ENCODE measurements around the gene CDH4.

GRCh38 chr20:61295249-61295648 lies 43.2 kb downstream of the CDH4 start:
- TF ChIP-seq, protein P1, sequence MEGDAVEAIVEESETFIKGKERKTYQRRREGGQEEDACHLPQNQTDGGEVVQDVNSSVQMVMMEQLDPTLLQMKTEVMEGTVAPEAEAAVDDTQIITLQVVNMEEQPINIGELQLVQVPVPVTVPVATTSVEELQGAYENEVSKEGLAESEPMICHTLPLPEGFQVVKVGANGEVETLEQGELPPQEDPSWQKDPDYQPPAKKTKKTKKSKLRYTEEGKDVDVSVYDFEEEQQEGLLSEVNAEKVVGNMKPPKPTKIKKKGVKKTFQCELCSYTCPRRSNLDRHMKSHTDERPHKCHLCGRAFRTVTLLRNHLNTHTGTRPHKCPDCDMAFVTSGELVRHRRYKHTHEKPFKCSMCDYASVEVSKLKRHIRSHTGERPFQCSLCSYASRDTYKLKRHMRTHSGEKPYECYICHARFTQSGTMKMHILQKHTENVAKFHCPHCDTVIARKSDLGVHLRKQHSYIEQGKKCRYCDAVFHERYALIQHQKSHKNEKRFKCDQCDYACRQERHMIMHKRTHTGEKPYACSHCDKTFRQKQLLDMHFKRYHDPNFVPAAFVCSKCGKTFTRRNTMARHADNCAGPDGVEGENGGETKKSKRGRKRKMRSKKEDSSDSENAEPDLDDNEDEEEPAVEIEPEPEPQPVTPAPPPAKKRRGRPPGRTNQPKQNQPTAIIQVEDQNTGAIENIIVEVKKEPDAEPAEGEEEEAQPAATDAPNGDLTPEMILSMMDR (tag by site-specific recombination; IDR thresholded peaks at IDR 0.05), result no peak
- TF ChIP-seq KLF17 (tag by site-specific recombination; IDR thresholded peaks at IDR 0.05) (no peak), YY1 (tag by site-specific recombination; IDR thresholded peaks at IDR 0.05) (no peak), ZNF473 (tag by site-specific recombination; IDR thresholded peaks at IDR 0.05) (no peak), KLF10 (tag by site-specific recombination; IDR thresholded peaks at IDR 0.05) (no peak), ZNF223 (tag by site-specific recombination; IDR thresholded peaks at IDR 0.05) (no peak)
